CD14-positive monocyte (primary cell): ENCODE data around the gene TARBP1. TPM values are rescaled to one million over a fixed set of nuclear protein-coding genes. Genes with fewer than 3 reads are reported as not detected.

Experiments
- DNase-seq, 3 donors: peaks; one replicate each; pipeline ENCODE4 v3.0.0-alpha.2; 2011 to 2022
- H2AFZ ChIP-seq: 2 replicates; pipeline ENCODE4 v1.6.0; 2012; ENCODE audit warnings: mild to moderate bottlenecking, low read depth, low read length, inconsistent platforms; ENCODE audit not compliant: insufficient read depth, poor library complexity, severe bottlenecking
- H3K27ac ChIP-seq, 2 donors: 1 replicate in 1 of 2; 2 replicates in 1 of 2; pipeline ENCODE4 v1.5.1; 2012 to 2013; ENCODE audit warnings: low read length in 2 of 2, control low read depth in 1 of 2, inconsistent platforms in 1 of 2, low read depth in 1 of 2, mild to moderate bottlenecking in 1 of 2
- H3K27me3 ChIP-seq, 2 donors: one replicate each; pipeline versions ENCODE4 v1.6.0 to v1.6.1; 2011 to 2013; ENCODE audit warnings: low read length in 2 of 2; ENCODE audit not compliant: control insufficient read depth in 2 of 2, insufficient read depth in 2 of 2
- H3K36me3 ChIP-seq, 2 donors: replicated peaks in 1 of 2; 1 replicate in 1 of 2; 2 replicates in 1 of 2; pipeline versions ENCODE4 v1.5.1 to v1.6.1; 2012 to 2013; ENCODE audit warnings: low read length in 2 of 2, control low read depth in 1 of 2, inconsistent platforms in 1 of 2, mild to moderate bottlenecking in 1 of 2; ENCODE audit not compliant: insufficient read depth in 2 of 2, control insufficient read depth in 1 of 2
- H3K4me1 ChIP-seq, 2 donors: 1 replicate in 1 of 2; 2 replicates in 1 of 2; pipeline versions ENCODE4 v1.5.1 to v1.6.1; 2012 to 2013; ENCODE audit warnings: low read length in 2 of 2, control low read depth in 1 of 2, inconsistent platforms in 1 of 2, mild to moderate bottlenecking in 1 of 2, moderate library complexity in 1 of 2; ENCODE audit not compliant: insufficient read depth in 2 of 2, control insufficient read depth in 1 of 2
- H3K4me2 ChIP-seq: replicated peaks from 2 replicates; pipeline ENCODE3; 2012; ENCODE audit warnings: low read length, moderate library complexity, mild to moderate bottlenecking; ENCODE audit not compliant: poor library complexity, severe bottlenecking; ENCODE audit errors: extremely low read depth
- H3K4me3 ChIP-seq, 3 experiments: fragments of 200-600 bp in 1 of 3; sonication (generic) in 1 of 3; replicated peaks in 1 of 3; 1 replicate in 2 of 3; 2 replicates in 1 of 3; pipeline ENCODE4 v1.5.1; 2011 to 2013; ENCODE audit warnings: low read length in 3 of 3, mild to moderate bottlenecking in 3 of 3, control low read depth in 2 of 3, low read depth in 2 of 3, inconsistent platforms in 1 of 3, moderate library complexity in 1 of 3
- H3K79me2 ChIP-seq: 2 replicates; pipeline ENCODE4 v1.6.0; 2012; ENCODE audit warnings: mild to moderate bottlenecking, control low read depth, inconsistent platforms, low read length, moderate library complexity; ENCODE audit not compliant: insufficient read depth
- H3K9ac ChIP-seq: 2 replicates; pipeline ENCODE4 v1.6.0; 2017; ENCODE audit warnings: low read length, mild to moderate bottlenecking; ENCODE audit not compliant: insufficient read depth, poor library complexity, severe bottlenecking
- H3K9me3 ChIP-seq, 2 donors: replicated peaks in 1 of 2; 1 replicate in 1 of 2; 2 replicates in 1 of 2; pipeline versions ENCODE4 v1.5.1 to v1.6.1; 2012 to 2013; ENCODE audit warnings: low read length in 2 of 2, control low read depth in 1 of 2; ENCODE audit not compliant: control insufficient read depth in 1 of 2, insufficient read depth in 1 of 2
- H4K20me1 ChIP-seq: 2 replicates; pipeline ENCODE4 v1.6.0; 2012; ENCODE audit warnings: mild to moderate bottlenecking, low read length, control low read depth, moderate library complexity; ENCODE audit not compliant: insufficient read depth
- H3K27ac Mint-ChIP-seq, 7 donors: one replicate each; pipeline ENCODE4 v1.8.0; 2020; ENCODE audit warnings: mild to moderate bottlenecking in 7 of 7, mixed read lengths in 7 of 7, moderate library complexity in 6 of 7, inconsistent platforms in 2 of 7
- H3K27me3 Mint-ChIP-seq, 3 donors: one replicate each; pipeline ENCODE4 v1.8.0; 2021 to 2022; ENCODE audit warnings: low read depth in 3 of 3, mild to moderate bottlenecking in 3 of 3, mixed read lengths in 3 of 3, moderate library complexity in 3 of 3, inconsistent platforms in 1 of 3
- H3K36me3 Mint-ChIP-seq, 2 donors: one replicate each; pipeline ENCODE4 v1.8.0; 2020; ENCODE audit warnings: mixed read lengths in 2 of 2, inconsistent platforms in 1 of 2, mild to moderate bottlenecking in 1 of 2
- H3K4me1 Mint-ChIP-seq: one replicate; pipeline ENCODE4 v1.8.0; 2020; ENCODE audit warnings: mild to moderate bottlenecking, mixed read lengths
- H3K4me3 Mint-ChIP-seq, 2 donors: one replicate each; pipeline ENCODE4 v1.8.0; 2020; ENCODE audit warnings: mild to moderate bottlenecking in 2 of 2, mixed read lengths in 2 of 2, moderate library complexity in 1 of 2
- H3K9me3 Mint-ChIP-seq, 7 donors: one replicate each; pipeline ENCODE4 v1.8.0; 2020 to 2022; ENCODE audit warnings: mixed read lengths in 7 of 7, mild to moderate bottlenecking in 6 of 7, moderate library complexity in 6 of 7, inconsistent platforms in 2 of 7
- CTCF ChIP-seq: fragments of 200-600 bp; IDR thresholded peaks from one replicate; pipeline ENCODE4 v1.8.0; 2022; ENCODE audit warnings: antibody characterized with exemption, mild to moderate bottlenecking
- WGBS: methylation state at CpG from one replicate; pipeline ENCODE4 v1.1.5; 2013; ENCODE audit warnings: missing lambda C conversion rate; ENCODE audit not compliant: insufficient coverage; 5-methylcytosine and 5-hydroxymethylcytosine counted together
- intact Hi-C, 2 donors: fragments of 100-400 bp; cut with micrococcal nuclease; formaldehyde crosslinking; loops; one replicate each; pipeline versions ENCODE4 v1.15.0 to v1.15.1; 2023
- polyA plus RNA-seq, 3 donors: library from polyadenylated mRNA; depleted of rRNA in 1 of 3; unstranded in 2 of 3; stranded (reverse) in 1 of 3; fragments of 300-500 nt in 2 of 3; fragments of >200 nt in 1 of 3; fragmentation: Illumina TruSeq in 2 of 3; gene quantifications; 1 replicate in 2 of 3; 2 replicates in 1 of 3; pipeline ENCODE4 v1.2.3, GENCODE V29; 2012 to 2021

The TARBP1 gene
- polyA plus RNA-seq, 3 donors: 1.4 to 30.9 (median 3.2) TPM

GRCh38 chr1:234454926-234455325, 24.1 kb downstream of the TARBP1 start:
- peaks cover 2% of the 10 kb centered on the region for H3K4me1 Mint-ChIP-seq

GRCh38 chr1:234452406-234452965, 26.5 kb downstream of the TARBP1 start:
- no CpG with 5 or more reads among the region's 2 CpGs for WGBS
- H3K27ac Mint-ChIP-seq: no peak overlapping the region

More at GRCh38 chr1:234454926-234455325, 24.1 kb downstream of the TARBP1 start:
- Mint-ChIP-seq H3K9me3 (no peaks in the 10 kb centered on the region), H3K27ac (peak overlapping the region in 1 of 7 donors; percentile 40), H3K27me3 (no peaks in the 10 kb centered on the region), H3K4me3 (no peak overlapping the region), H3K36me3 (peaks cover 39 to 44% of the 10 kb centered on the region in 2 donors)
- no peak overlapping the region for H3K9ac ChIP-seq
- WGBS: 80% methylated on average over 4 of the region's 6 CpGs
- H3K4me3 ChIP-seq: no peak overlapping the region
- H3K27me3 ChIP-seq: no peaks in the 10 kb centered on the region
- H3K9me3 ChIP-seq: no peaks in the 10 kb centered on the region
- H3K36me3 ChIP-seq: peaks cover 9 to 37% of the 10 kb centered on the region in 2 donors
- H3K4me1 ChIP-seq: no peaks in the 10 kb centered on the region
- H3K79me2 ChIP-seq: no peaks in the 10 kb centered on the region
- intact Hi-C loops: no loop called here
- no peak overlapping the region for H3K4me2 ChIP-seq
- DNase-seq: no peak
- TF ChIP-seq CTCF: no peak
- H2AFZ ChIP-seq: no peak overlapping the region
- no peak overlapping the region for H3K27ac ChIP-seq
- no peaks in the 10 kb centered on the region for H4K20me1 ChIP-seq

More at GRCh38 chr1:234452406-234452965, 26.5 kb downstream of the TARBP1 start:
- no peaks in the 10 kb centered on the region for H3K9me3 ChIP-seq
- TF ChIP-seq CTCF: no peak
- H3K36me3 ChIP-seq: peaks cover 27 to 55% of the 10 kb centered on the region in 2 donors
- Mint-ChIP-seq H3K27me3 (no peaks in the 10 kb centered on the region), H3K4me1 (peaks cover 2% of the 10 kb centered on the region), H3K36me3 (peaks cover 46 to 51% of the 10 kb centered on the region in 2 donors), H3K4me3 (no peak overlapping the region), H3K9me3 (no peaks in the 10 kb centered on the region)
- no peaks in the 10 kb centered on the region for H3K79me2 ChIP-seq
- H3K27ac ChIP-seq: no peak overlapping the region
- H3K27me3 ChIP-seq: no peaks in the 10 kb centered on the region
- H3K9ac ChIP-seq: no peak overlapping the region
- H3K4me3 ChIP-seq: no peak overlapping the region
- H2AFZ ChIP-seq: no peak overlapping the region
- intact Hi-C loops: no loop called here
- H3K4me1 ChIP-seq: no peaks in the 10 kb centered on the region
- DNase-seq: no peak
- no peak overlapping the region for H3K4me2 ChIP-seq
- H4K20me1 ChIP-seq: no peaks in the 10 kb centered on the region
